HPDE6-E6E7 (cell line): ENCODE results near the gene MCHR1.
"Not testable (repeated sequence)": the region's sequence is repeated elsewhere in the genome, so short reads cannot be mapped to it uniquely, and the experiment has no call there.

ENCODE experiments used
- DNase-seq: peaks from one replicate; pipeline ENCODE4 v3.0.0; 2011; ENCODE audit warnings: missing footprints; ENCODE audit errors: extremely low spot score

Gene MCHR1

GRCh38 chr22:40655941-40656340 lies 23.3 kb upstream of the MCHR1 start:
- DNase-seq, result not testable (repeated sequence)

- DNase-seq, result not testable (repeated sequence)
These were observed 22.6 kb upstream of the MCHR1 start for GRCh38 chr22:40656651-40657050.

GRCh38 chr22:40659166-40659565 lies 20.1 kb upstream of the MCHR1 start:
- no peak for DNase-seq

DNA sequence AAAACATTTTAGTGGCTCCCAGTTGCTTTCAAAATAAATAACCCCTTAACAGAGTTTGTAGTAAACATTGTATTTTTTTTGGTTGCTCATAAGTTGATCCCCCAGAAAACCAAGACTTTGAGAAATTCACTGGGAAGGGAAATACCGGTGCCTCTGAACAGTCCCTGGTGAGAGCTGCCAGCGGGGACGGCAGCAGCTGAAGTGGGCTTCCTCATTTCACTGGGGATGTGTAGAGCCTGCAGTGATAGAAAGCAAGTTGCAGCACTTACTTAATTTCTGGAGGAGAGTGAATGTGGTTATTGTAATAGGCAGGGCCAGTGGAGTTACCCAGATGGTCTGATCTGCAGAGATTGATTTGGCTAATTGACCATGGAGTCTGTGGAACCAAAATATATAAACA lies 18.6 kb upstream of the MCHR1 start:
- no peak for DNase-seq

- no peak for DNase-seq
These were observed 17.6 kb upstream of the MCHR1 start for GRCh38 chr22:40661671-40662070.

GRCh38 chr22:40665312-40665711 lies 14.0 kb upstream of the MCHR1 start:
- DNase-seq, result no peak

DNA sequence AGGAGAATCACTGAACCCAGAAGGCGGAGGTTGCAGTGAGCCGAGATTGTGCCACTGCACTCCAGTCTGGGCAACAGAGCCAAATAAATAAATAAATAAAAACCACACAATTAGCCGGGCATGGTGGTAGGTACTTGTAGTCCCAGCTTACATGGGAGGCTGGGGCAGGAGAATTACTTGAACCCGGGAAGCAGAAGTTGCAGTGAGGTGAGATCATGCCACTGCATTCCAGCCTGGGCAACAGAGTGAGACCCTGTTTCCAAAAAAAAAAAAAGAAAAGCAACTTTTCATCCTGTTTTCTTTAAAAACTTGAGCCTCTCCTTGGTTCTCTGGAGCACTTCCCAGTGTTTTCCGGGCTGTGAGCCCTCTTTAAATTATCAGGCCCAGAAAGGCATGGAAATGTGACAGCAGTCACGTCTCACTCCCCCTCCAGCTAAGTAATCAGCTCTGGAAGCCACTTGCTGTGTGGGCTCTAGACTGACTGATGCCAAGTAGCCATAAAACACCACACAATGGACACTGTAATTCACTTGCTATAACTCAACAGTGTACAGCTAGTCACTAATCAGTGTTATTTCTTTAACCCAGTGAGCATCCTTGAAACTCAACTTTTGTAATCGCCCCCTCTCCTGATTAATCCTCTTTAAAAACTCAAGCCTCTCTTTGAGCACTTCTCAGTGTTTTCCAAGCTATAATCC lies 13.0 kb upstream of the MCHR1 start:
- no peak for DNase-seq

DNA sequence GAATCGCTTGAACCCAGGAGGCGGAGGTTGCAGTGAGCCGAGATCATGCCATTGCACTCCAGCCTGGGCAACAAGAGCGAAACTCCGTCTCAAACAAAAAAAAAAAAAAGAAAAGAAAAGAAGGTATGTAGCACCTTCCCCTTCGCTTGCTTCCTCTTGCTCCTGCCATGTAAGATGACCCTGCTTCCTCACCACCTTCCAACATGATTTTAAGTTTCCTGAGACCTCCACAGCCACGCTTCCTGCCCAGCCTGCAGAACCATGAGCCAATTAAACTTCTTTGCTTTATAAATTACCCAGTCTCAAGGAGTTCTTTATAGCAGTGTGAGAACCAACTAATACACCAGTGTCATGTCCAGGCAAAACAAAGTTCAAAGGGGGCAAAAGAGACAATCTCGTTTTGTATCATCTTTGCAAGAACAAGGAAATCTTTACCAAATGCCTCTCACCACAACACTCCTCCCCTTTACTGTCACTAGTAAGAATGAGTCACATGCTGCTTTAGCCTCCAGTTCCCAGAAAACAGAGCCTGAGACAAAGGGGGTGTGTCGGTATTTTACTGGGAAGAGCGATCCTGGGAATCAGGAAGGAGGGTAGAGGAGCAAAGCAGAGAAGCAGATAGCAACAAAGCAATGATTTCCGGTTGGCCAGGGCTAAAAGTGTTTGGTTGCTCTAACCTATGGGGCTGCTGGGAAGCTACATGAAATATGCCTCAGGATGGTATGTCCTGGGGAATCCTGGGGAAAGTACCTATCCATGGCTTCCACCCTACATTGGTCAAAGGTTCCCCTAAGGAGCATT lies 10.5 kb upstream of the MCHR1 start:
- DNase-seq, result peak; percentile 39

GRCh38 chr22:40670058-40670457 lies 9.2 kb upstream of the MCHR1 start:
- DNase-seq, result no peak

DNA sequence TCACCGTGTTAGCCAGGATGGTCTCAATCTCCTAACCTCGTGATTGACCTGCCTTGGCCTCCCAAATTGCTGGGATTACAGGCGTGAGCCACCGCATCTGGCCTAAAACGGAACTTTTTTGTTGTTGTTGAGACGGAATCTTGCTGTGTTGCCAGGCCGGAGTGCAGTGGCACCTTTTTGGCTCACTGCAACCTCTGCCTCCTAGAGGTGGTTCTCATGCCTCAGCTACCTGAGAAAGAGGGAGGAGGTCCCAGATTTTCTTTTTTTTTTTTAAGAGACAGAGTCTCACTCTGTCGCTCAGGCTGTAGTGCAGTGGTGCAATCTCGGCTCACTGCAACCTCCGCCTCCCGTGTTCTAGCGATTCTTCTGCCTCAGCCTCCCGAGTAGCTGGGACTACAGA lies 7.9 kb upstream of the MCHR1 start:
- DNase-seq, result no peak

- no peak for DNase-seq
These were observed 7.4 kb upstream of the MCHR1 start for GRCh38 chr22:40671796-40672360.

DNA sequence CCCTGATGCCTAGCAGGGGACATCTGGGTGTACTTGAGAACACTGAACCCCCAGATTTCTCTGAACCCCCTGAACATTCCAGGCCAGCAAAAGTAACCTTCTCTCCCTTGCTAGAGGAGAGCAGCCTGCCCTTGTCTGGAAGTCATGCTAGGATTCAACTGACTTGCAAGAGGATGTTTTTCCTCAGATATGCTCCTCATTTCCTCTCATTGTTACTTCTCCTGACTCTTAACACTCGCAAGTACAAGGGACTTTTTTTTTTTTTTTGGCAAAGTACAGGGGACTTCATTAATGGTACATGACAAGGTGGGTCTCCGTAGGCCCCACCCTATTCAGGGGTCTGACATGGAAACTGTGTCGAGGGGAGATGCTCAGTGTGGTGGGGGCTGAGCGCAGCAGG lies 6.3 kb upstream of the MCHR1 start:
- DNase-seq, result no peak

GRCh38 chr22:40674274-40674673 lies 5.0 kb upstream of the MCHR1 start:
- DNase-seq, result no peak

DNA sequence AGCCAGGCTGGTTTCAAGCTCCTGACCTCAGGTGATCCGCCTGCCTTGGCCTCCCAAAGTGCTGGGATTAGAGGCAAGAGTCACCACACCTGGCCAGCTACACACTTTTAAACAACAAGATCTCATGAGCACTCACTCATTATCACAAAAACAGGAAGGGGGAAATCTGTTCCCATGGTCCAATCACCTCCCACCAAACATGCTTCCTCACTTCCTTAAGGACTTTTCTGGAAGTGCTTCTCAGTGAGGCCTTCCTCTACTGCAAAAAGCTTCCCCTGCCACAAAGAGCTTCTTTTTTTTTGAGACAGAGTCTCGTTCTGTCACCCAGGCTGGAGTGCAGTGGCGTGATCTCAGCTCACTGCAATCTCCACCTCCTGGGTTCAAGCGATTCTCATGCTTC lies 3.1 kb upstream of the MCHR1 start:
- not testable (repeated sequence) for DNase-seq

DNA sequence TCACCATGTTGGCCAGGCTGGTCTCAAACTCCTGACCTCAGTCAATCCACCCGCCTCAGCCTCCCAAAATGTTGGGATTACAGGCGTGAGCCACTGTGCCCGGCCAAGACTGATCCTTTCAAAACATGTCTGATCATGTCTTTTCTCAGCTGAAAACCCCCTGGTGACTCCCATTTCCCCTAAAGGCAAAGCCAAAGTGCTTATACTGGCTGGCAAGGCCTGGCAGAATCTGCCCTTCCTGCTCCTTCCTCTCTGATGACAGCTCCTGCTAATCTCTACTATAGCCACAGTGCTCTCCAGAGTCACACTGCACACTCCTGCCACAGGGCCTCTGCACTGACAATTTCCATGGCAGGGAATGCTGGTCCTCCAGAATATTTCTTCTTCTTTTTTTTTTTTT lies 2.6 kb upstream of the MCHR1 start:
- DNase-seq, result no peak

GRCh38 chr22:40678493-40679248 lies 613 bp upstream of the MCHR1 start:
- DNase-seq, result no peak

DNA sequence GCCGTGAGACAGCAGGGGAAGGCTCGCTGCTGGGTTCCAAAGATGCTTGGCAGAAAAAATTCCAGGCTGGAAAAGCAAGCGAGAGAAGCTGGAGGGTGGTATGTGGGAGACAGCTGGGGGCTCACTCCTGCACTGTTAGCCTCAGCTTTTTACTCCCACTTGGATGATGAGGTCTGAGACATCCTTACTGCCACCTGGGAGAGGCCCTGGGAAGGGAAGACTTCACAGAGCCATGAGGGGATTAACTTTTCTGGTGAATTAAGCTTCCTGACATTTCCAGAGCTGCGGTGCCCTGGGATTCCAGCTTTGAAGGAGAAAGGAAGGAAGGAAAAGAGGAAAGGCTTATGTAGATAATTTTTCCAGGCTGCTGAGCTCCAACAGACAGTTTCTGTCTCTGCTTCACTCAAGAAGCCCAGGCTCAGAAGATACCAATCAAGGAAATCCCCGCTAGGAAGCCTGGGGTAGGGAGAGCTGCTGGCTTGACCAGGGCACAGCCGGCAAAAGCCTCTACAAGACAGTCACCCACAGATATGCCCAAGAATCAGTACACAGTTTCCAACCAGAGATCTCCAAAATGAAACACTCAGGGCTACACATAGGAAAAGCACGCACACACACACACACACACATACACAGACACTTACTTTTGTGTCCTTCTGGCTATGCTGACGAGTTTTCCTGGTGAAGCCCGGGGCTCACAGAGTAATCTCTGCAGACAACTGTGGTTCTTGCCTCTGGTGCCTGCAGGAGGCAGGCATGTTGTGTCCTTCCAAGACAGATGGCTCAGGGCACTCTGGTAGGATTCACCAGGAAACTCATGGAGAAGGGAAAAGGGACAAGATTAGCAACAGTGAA lies 907 bp downstream of the MCHR1 start:
- DNase-seq, result no peak

GRCh38 chr22:40680819-40681183 lies 1.5 kb downstream of the MCHR1 start:
- no peak for DNase-seq

GRCh38 chr22:40681451-40681850 lies 2.2 kb downstream of the MCHR1 start:
- no peak for DNase-seq

DNA sequence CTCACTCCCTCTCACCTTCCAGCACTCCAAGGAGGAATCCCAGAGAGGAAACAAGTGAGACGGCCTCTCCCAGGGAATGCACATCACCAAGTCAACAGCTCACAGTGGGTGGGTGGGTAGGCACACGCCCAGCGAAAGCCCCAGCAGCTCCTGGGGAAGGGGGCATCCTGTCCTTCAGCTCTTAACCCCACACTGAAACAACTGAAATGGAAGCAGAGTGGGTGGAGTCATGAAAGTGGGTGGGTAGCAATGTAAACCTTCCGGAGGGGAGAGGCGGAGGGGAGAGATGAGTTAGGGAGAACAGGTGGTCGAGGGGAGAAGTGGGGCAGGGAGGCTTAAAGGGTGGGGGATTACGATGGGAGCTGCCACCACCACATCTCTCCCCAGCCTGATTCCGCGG lies 5.4 kb downstream of the MCHR1 start:
- no peak for DNase-seq

DNA sequence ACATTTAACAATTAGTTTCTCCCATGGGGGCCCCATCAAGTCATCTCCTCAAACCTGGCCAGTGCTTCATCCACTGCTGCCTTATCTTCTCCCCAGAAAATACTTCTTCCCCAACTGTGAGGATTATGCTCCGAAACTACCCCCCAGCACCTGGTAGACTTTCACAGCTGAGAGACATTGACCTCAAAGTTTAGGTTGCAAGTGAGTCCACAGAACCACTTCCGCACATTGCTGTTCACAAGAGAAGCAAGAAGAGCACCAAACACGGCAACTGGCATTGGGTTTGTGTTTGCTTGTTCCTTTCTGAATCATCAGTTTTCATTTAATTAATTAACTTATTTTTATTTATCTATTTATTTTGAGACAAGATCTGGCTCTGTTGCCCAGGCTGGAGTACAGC lies 6.1 kb downstream of the MCHR1 start:
- no peak for DNase-seq
